MM.1S (cell line): ENCODE measurements around the gene PPIB.
"Not testable (repeated sequence)": the region's sequence is repeated elsewhere in the genome, so short reads cannot be mapped to it uniquely, and the experiment has no call there.

ENCODE experiments used
- DNase-seq: peaks from one replicate; pipeline ENCODE4 v3.0.0-alpha.2; 2015
- H2AFZ ChIP-seq: fragments of 300-600 bp; sonication (generic); 2 replicates; pipeline ENCODE4 v1.6.0; 2016; ENCODE audit warnings: antibody characterized with exemption, low read length
- H3F3A ChIP-seq: fragments of 300-600 bp; sonication (generic); 2 replicates; pipeline ENCODE4 v1.6.1; 2016; ENCODE audit warnings: mild to moderate bottlenecking, antibody characterized with exemption, low read length, moderate library complexity, mixed read lengths; ENCODE audit not compliant: insufficient read depth
- H3K27ac ChIP-seq: fragments of 300-600 bp; sonication (generic); 2 replicates; pipeline ENCODE4 v1.5.1; 2016; ENCODE audit warnings: mild to moderate bottlenecking, low read length
- H3K27me3 ChIP-seq: fragments of 300-600 bp; sonication (generic); replicated peaks from 2 replicates; pipeline ENCODE4 v1.6.0; 2016; ENCODE audit warnings: low read length; ENCODE audit not compliant: insufficient read depth
- H3K36me3 ChIP-seq: fragments of 300-600 bp; sonication (generic); replicated peaks from 2 replicates; pipeline ENCODE4 v1.6.1; 2016; ENCODE audit warnings: mild to moderate bottlenecking, low read length, mixed read lengths; ENCODE audit not compliant: insufficient read depth
- H3K4me1 ChIP-seq: fragments of 300-600 bp; sonication (generic); 2 replicates; pipeline ENCODE4 v1.6.1; 2016; ENCODE audit warnings: low read length, mixed read lengths
- H3K4me2 ChIP-seq: fragments of 300-600 bp; sonication (generic); 2 replicates; pipeline ENCODE4 v1.6.0; 2016; ENCODE audit warnings: low read depth, low read length
- H3K4me3 ChIP-seq: fragments of 300-600 bp; sonication (generic); 2 replicates; pipeline ENCODE4 v1.5.1; 2016; ENCODE audit warnings: low read length, mixed read lengths
- H3K79me2 ChIP-seq: fragments of 300-600 bp; sonication (generic); 2 replicates; pipeline ENCODE4 v1.6.1; 2016; ENCODE audit warnings: mixed run types, low read length, mixed read lengths
- H3K9ac ChIP-seq: fragments of 300-600 bp; sonication (generic); 2 replicates; pipeline ENCODE4 v1.6.1; 2016; ENCODE audit warnings: low read length, mixed read lengths
- H3K9me2 ChIP-seq: fragments of 300-600 bp; sonication (generic); replicated peaks from 2 replicates; pipeline ENCODE4 v1.6.1; 2016; ENCODE audit warnings: mild to moderate bottlenecking, low read length, mixed read lengths; ENCODE audit not compliant: insufficient read depth
- H3K9me3 ChIP-seq: fragments of 300-600 bp; sonication (generic); replicated peaks from 2 replicates; pipeline ENCODE4 v1.6.1; 2016; ENCODE audit warnings: mild to moderate bottlenecking, low read length, mixed read lengths; ENCODE audit not compliant: insufficient read depth
- H4K20me1 ChIP-seq: fragments of 300-600 bp; sonication (generic); 2 replicates; pipeline ENCODE4 v1.6.1; 2016; ENCODE audit warnings: mild to moderate bottlenecking, low read length, moderate library complexity, mixed read lengths; ENCODE audit not compliant: insufficient read depth
- EZH2 ChIP-seq: fragments of 300-600 bp; sonication (generic); optimal IDR thresholded peaks from 2 replicates; pipeline ENCODE3; 2017; ENCODE audit warnings: low read depth, mild to moderate bottlenecking, antibody characterized with exemption, low read length, mixed read lengths
- EZH2phosphoT487 ChIP-seq: fragments of 300-600 bp; sonication (generic); IDR thresholded peaks from 2 replicates; pipeline ENCODE4 v1.6.1; 2018; ENCODE audit warnings: antibody characterized with exemption, low read length
- TF ChIP-seq, protein P1 (sequence below): fragments of 300-600 bp; sonication (generic); IDR thresholded peaks from 2 replicates; pipeline ENCODE4 v1.5.1; 2016; ENCODE audit warnings: antibody characterized with exemption, low read length, mixed read lengths

PPIB gene

GRCh38 chr15:64112073-64112772, 50.6 kb downstream of the PPIB start:
- Histone ChIP-seq H3K27ac (no peak overlapping the region), H3K36me3 (0 out of 2 replicates have a peak, but pooled peaks cover 4% of the 10 kb centered on the region), H3K4me1 (peaks cover 11% of the 10 kb centered on the region), H3K79me2 (peaks cover 61% of the 10 kb centered on the region), H3F3A (no peaks in the 10 kb centered on the region), H4K20me1 (peaks cover 5% of the 10 kb centered on the region; the same call in 1 of the 2 replicates), H3K9ac (no peak overlapping the region), H3K4me2 (no peak overlapping the region), H2AFZ (no peak overlapping the region), H3K27me3 (no peaks in the 10 kb centered on the region), H3K9me2 (no peaks in the 10 kb centered on the region), H3K9me3 (no peaks in the 10 kb centered on the region), H3K4me3 (no peak overlapping the region)
- no peak for DNase-seq
- no peak for TF ChIP-seq EZH2

- peaks cover 5% of the 10 kb centered on the region; the same call in 1 of the 2 replicates for H4K20me1 ChIP-seq
- no peak overlapping the region for H2AFZ ChIP-seq
- TF ChIP-seq, protein P1, sequence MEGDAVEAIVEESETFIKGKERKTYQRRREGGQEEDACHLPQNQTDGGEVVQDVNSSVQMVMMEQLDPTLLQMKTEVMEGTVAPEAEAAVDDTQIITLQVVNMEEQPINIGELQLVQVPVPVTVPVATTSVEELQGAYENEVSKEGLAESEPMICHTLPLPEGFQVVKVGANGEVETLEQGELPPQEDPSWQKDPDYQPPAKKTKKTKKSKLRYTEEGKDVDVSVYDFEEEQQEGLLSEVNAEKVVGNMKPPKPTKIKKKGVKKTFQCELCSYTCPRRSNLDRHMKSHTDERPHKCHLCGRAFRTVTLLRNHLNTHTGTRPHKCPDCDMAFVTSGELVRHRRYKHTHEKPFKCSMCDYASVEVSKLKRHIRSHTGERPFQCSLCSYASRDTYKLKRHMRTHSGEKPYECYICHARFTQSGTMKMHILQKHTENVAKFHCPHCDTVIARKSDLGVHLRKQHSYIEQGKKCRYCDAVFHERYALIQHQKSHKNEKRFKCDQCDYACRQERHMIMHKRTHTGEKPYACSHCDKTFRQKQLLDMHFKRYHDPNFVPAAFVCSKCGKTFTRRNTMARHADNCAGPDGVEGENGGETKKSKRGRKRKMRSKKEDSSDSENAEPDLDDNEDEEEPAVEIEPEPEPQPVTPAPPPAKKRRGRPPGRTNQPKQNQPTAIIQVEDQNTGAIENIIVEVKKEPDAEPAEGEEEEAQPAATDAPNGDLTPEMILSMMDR, result no peak
- TF ChIP-seq EZH2phosphoT487, result no peak
- no peak for TF ChIP-seq EZH2
- H3K27ac ChIP-seq, result no peak overlapping the region
- H3K9ac ChIP-seq, result no peak overlapping the region
- H3K9me3 ChIP-seq, result no peaks in the 10 kb centered on the region
- peaks cover 11% of the 10 kb centered on the region for H3K4me1 ChIP-seq
- H3K36me3 ChIP-seq, result 0 out of 2 replicates have a peak, but pooled peaks cover 4% of the 10 kb centered on the region
- no peak overlapping the region for H3K4me3 ChIP-seq
- H3K27me3 ChIP-seq, result no peaks in the 10 kb centered on the region
- peaks cover 67% of the 10 kb centered on the region for H3K79me2 ChIP-seq
- H3K4me2 ChIP-seq, result no peak overlapping the region
- H3K9me2 ChIP-seq, result no peaks in the 10 kb centered on the region
- H3F3A ChIP-seq, result no peaks in the 10 kb centered on the region
- no peak for DNase-seq
These were observed 51.2 kb downstream of the PPIB start for GRCh38 chr15:64111679-64112050.

DNA sequence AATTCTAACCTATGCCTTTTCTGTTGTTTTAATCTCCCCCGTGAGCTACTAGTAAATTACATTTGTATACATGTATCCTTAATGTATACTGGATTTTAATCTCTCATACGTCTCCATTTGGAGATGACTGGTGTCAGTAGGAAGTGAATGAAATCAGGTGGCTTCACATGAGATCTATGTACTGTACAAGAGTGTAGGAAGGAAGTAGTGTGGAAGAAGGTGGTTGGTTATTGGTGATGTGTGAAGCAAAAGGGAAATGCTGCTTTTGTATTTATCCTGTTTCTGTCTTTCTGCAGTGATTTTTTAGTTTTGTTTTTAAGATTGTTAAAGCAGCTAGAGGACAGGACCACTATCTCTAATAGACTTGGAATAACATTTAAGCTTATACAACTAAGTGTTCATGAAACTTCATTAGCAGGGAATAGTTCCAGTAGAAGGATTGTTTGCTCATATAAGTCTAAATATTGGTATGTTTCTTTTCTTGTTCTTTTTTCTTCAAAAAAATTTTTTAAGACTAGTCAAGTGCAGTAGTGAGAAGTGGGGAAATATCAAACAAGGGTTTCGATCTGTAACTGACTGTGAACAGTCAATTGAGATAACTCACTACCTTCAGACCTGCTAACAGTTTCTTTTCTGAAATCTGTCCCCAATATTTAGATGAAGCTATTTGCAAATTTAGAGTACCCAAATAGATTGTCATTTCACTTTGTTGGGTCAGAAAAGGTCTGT, 51.7 kb downstream of the PPIB start:
- no peak overlapping the region for H3K27ac ChIP-seq
- H3K4me2 ChIP-seq, result no peak overlapping the region
- peaks cover 11% of the 10 kb centered on the region for H3K4me1 ChIP-seq
- H3K9ac ChIP-seq, result no peak overlapping the region
- H4K20me1 ChIP-seq, result peaks cover 10% of the 10 kb centered on the region; the same call in 1 of the 2 replicates
- no peaks in the 10 kb centered on the region for H3K9me3 ChIP-seq
- no peaks in the 10 kb centered on the region for H3K9me2 ChIP-seq
- H3K36me3 ChIP-seq, result 0 out of 2 replicates have a peak, but pooled peaks cover 4% of the 10 kb centered on the region
- H3K4me3 ChIP-seq, result no peak overlapping the region
- H3F3A ChIP-seq, result no peaks in the 10 kb centered on the region
- DNase-seq, result no peak
- H3K27me3 ChIP-seq, result no peaks in the 10 kb centered on the region
- H3K79me2 ChIP-seq, result peaks cover 73% of the 10 kb centered on the region
- TF ChIP-seq, protein P1, result no peak
- TF ChIP-seq EZH2phosphoT487 (no peak), EZH2 (no peak)
- H2AFZ ChIP-seq, result no peak overlapping the region

DNA sequence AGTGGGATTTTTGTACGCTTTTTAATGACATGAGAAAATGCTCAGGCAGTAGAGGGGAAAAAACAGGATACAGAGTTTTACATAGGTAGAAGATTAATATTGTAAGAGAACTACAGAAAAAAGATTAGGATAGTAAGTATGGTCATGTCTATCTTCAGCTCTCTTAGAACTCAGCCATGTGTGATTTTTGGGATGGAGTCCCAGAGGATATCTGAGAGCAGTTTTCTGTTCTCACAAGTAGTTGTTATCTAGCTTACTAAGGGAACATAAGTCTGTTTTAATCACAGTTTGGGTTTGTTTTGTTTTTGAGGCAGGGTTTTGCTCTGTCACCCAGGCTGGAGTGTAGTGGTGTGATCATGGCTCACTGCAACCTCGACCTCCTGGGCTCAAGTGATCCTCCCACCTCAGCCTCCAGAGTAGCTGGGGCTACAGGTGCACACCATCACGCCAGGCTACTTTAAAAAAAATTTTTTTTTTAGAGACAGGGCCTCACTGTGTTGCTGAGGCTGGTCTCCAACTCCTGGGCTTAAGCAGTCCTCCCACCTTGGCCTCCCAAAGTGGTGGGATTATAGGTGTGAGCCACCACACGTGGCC, 52.6 kb downstream of the PPIB start:
- not testable (repeated sequence) for DNase-seq, H3K4me3 ChIP-seq, H3K4me2 ChIP-seq, H3K9ac ChIP-seq, H2AFZ ChIP-seq, H3K36me3 ChIP-seq, H3K27ac ChIP-seq, H3F3A ChIP-seq, H3K9me2 ChIP-seq, H4K20me1 ChIP-seq, H3K27me3 ChIP-seq, H3K9me3 ChIP-seq
- Histone ChIP-seq H3K4me1 (peaks cover 11% of the 10 kb centered on the region), H3K79me2 (peaks cover 80% of the 10 kb centered on the region)
